ENCODE results near the gene MST1R. TPM values are rescaled to one million over a fixed set of nuclear protein-coding genes. Genes with fewer than 3 reads are reported as not detected.

MST1R gene
- total RNA-seq, 6 experiments from 2014 or later = 0.15 to 1.9 (median 0.50) TPM

DNA sequence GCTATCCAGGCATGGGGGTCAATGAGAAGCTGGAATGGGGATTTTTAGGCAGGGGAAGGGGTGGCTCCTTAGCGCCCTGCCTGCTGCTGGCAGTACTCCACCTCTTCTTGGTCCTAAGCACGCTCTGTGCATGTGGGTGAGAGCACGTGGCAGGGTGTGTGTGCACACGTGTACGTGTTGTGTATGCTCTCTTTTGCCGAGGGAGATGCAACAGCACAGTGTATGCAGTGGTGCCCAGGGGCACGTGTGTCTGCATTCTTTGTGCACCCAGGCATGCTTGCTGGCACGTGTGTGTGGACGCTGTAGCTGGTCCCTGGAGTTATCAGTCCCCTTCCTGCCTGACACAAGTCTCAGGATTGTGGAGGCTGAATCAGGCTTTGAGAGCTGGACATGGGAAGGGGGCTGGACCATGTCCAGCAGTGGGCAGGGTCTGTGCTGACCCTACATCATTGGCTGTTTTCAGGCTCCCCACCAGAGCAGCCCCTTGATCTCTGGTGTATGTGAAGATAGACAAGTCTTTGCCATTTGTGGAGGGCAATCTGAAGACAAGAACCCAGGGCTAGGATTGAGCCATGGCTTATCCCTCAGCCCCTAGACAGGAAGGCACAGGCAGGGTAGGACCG lies 32.0 kb downstream of the MST1R start:
- peaks cover 0 to 8% (median 0%) of the 10 kb centered on the region in 4 donors for H3K4me1 ChIP-seq
- peaks cover 0 to 5% of the 10 kb centered on the region in 2 donors for H3K27me3 ChIP-seq
- ATAC-seq = no peak
- no peak for DNase-seq
- no peak overlapping the region for H3K27ac ChIP-seq
- TF ChIP-seq POLR2A (IDR thresholded peaks at IDR 0.05) = no peak
- H3K4me3 ChIP-seq = no peak overlapping the region
- H3K9me3 ChIP-seq = no peaks in the 10 kb centered on the region
- 50% methylated on average over 4 of the region's 10 CpGs for WGBS (ENCODE audit: insufficient coverage, low coverage, low lambda C conversion rate, missing lambda C conversion rate)
- intact Hi-C loops (cut with DNase I) = no loop called here
- H3K36me3 ChIP-seq = no peaks in the 10 kb centered on the region

DNA sequence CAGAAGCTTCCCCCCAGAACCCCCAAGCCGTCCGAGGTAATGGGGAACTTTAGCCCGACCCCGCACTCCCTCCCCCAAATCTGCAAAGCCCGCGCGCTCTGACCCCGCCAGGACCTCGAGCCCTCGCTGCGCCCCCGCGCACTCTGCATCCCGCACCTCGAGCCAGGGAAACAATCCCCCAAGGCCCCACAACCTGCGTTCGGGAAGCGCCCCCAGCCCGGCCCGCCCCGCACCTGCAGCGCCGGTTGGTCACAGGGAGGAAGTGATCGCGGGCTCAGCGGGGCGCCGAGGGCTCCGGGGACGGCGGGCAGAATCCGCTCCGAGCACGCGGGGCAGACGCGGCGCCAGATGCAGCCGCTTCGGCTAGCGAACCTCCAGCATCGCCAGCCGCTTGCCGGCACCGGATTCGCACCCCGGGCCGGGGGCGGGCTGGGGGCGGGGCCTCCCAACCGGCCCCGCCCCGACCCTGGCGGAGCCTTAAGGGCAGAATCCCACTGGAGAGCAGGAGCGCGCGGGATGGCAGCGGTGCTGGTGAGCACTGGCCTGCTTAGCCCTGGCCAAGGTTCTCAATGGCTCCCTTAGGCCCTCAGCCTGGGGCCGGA lies 34.0 kb downstream of the MST1R start, which contains the start of gene CAMKV:
TSS of gene CAMKV (minus strand) at position 382 of the 602 bp plus-strand sequence. CDS start 7,518 bp downstream, outside the sequence.
- Histone ChIP-seq H3K27ac (no peak within 1 kb of the TSS), H3K36me3 (no peaks in the 10 kb centered on the region), H3K9me3 (no peaks in the 10 kb centered on the region), H3K27me3 (peaks cover 0 to 5% of the 10 kb centered on the region in 2 donors), H3K4me3 (peak within 1 kb of the TSS in 2 of 3 donors; percentile 1 to 16), H3K4me1 (peaks cover 0 to 8% (median 0%) of the 10 kb centered on the region in 4 donors)
- intact Hi-C loops (cut with DNase I) = no loop called here
- TF ChIP-seq, protein P1, sequence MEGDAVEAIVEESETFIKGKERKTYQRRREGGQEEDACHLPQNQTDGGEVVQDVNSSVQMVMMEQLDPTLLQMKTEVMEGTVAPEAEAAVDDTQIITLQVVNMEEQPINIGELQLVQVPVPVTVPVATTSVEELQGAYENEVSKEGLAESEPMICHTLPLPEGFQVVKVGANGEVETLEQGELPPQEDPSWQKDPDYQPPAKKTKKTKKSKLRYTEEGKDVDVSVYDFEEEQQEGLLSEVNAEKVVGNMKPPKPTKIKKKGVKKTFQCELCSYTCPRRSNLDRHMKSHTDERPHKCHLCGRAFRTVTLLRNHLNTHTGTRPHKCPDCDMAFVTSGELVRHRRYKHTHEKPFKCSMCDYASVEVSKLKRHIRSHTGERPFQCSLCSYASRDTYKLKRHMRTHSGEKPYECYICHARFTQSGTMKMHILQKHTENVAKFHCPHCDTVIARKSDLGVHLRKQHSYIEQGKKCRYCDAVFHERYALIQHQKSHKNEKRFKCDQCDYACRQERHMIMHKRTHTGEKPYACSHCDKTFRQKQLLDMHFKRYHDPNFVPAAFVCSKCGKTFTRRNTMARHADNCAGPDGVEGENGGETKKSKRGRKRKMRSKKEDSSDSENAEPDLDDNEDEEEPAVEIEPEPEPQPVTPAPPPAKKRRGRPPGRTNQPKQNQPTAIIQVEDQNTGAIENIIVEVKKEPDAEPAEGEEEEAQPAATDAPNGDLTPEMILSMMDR (IDR thresholded peaks at IDR 0.05) = no peak
- TF ChIP-seq POLR2A (IDR thresholded peaks at IDR 0.05) = no peak
- no peak for DNase-seq
- peak in 1 of 4 donors; percentile 31 for ATAC-seq
- WGBS (ENCODE audit: insufficient coverage, low coverage, low lambda C conversion rate, missing lambda C conversion rate) = 4% methylated on average over 13 of the region's 59 CpGs

DNA sequence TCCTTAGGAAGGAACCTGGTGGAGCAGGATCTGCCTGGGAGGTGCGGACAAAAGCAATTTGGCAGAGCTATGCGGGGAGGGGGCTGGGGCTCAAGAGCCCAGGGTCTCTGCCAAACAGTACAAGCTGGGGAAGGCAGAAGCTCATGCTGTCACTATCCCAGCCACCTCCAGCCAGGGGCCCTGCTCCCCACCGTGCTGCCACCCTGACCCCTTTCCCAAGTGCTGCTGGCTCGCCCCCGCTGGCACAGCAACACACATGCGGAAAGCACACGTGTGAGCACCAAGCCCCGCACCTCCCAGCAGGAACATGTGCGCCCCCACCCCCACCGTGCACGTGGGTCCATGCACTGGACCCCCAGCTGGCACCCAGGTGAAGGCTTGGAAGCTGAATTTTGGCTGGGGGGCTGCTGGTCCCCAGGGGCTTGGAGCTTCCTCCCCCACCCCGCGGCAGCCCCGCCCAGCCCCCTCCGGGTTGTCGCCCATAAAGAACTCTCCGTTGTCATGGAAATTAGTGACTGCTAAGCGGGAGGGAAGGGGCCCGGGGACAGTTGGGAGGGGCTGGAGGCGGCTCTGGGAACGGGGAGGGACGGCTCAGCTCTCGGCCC lies 34.7 kb downstream of the MST1R start:
- ATAC-seq (no peak), DNase-seq (no peak)
- intact Hi-C loops (cut with DNase I) = no loop called here
- TF ChIP-seq, protein P1 (IDR thresholded peaks at IDR 0.05) = no peak
- TF ChIP-seq POLR2A (IDR thresholded peaks at IDR 0.05) = no peak
- Histone ChIP-seq H3K27me3 (peaks cover 0 to 5% of the 10 kb centered on the region in 2 donors), H3K27ac (no peak overlapping the region), H3K9me3 (no peaks in the 10 kb centered on the region), H3K4me3 (no peak overlapping the region), H3K4me1 (peaks cover 0 to 8% (median 0%) of the 10 kb centered on the region in 4 donors), H3K36me3 (no peaks in the 10 kb centered on the region)
- 18% methylated on average over 2 of the region's 23 CpGs for WGBS (ENCODE audit: insufficient coverage, low coverage, low lambda C conversion rate, missing lambda C conversion rate)

DNA sequence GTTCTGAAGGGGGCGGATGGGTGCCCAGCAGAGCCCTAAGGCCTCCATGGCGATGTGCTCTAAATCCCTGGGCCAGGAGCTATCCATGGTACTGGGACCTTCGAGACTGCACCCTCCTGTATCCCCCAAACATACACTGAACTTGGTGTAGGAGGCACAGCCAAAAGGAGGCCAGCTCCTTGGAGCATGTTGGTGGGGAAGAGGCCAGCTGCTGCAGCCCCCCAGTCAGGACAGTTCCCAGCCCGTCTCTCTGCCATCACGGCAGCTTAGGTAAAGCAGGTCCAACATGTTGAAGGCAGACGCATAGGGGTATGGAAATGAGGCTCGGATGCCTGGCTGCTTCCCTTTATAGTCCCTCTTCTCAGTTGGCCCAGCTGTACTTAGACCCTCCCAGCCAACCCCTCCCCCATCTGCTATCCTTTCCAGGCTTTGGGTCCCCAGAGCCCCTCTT lies 35.8 kb downstream of the MST1R start:
- Histone ChIP-seq H3K36me3 (no peaks in the 10 kb centered on the region), H3K27ac (no peak overlapping the region), H3K4me3 (no peak overlapping the region), H3K9me3 (no peaks in the 10 kb centered on the region), H3K4me1 (peaks cover 0 to 8% (median 0%) of the 10 kb centered on the region in 4 donors), H3K27me3 (peaks cover 0 to 5% of the 10 kb centered on the region in 2 donors)
- ATAC-seq (peak in 1 of 4 donors; percentile 41), DNase-seq (no peak)
- no peak for TF ChIP-seq POLR2A (IDR thresholded peaks at IDR 0.05)
- TF ChIP-seq, protein P1 (IDR thresholded peaks at IDR 0.05) = no peak
- intact Hi-C loops (cut with DNase I) = no loop called here
- 31% methylated on average over 4 of the region's 7 CpGs for WGBS (ENCODE audit: insufficient coverage, low coverage, low lambda C conversion rate, missing lambda C conversion rate)

DNA sequence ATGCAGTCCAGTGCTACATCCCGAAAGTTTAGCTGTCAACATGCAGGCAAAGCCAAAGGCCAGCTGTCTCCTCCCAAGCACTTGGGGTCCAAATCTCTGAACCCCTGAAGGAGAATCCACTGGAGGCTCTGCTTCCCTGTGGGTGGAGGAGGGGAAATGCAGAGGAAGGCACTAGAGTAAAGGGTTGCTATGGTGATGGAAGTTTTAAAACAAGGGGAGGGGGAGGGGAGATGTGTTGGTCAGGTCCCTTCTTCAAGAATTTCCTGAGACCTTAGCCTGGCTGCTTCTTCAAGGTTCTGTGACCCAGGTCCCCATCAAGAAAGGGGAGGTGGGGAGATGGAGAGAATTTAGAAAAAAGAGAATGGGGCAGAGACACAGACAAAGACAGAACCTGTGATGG lies 36.3 kb downstream of the MST1R start:
- intact Hi-C loops (cut with DNase I) = no loop called here
- ATAC-seq = no peak
- H3K9me3 ChIP-seq = no peaks in the 10 kb centered on the region
- TF ChIP-seq POLR2A (IDR thresholded peaks at IDR 0.05) = no peak
- TF ChIP-seq, protein P1 (IDR thresholded peaks at IDR 0.05) = no peak
- no peak overlapping the region for H3K27ac ChIP-seq
- H3K27me3 ChIP-seq = peaks cover 0 to 5% of the 10 kb centered on the region in 2 donors
- H3K4me3 ChIP-seq = no peak overlapping the region
- WGBS (ENCODE audit: insufficient coverage, low coverage, low lambda C conversion rate, missing lambda C conversion rate) = 100% methylated on average over 1 of the region's 1 CpG
- H3K4me1 ChIP-seq = peaks cover 0 to 8% (median 0%) of the 10 kb centered on the region in 4 donors
- DNase-seq = no peak
- H3K36me3 ChIP-seq = no peaks in the 10 kb centered on the region

All from right lobe of liver (tissue), 6 donors.